Stimulated activated CD4-positive, alpha-beta T cell treated with anti-CD3 and anti-CD28 coated beads, Interleukin-15, amount 100 ng/mL, for 1 hour (primary cell): ENCODE data around the gene TACR1.

Experiments
- DNase-seq, 2 donors: peaks; one replicate each; pipeline ENCODE4 v3.0.0-alpha.2; 2020; ENCODE audit warnings: low read depth in 1 of 2, low spot score in 1 of 2

TACR1 gene

DNA sequence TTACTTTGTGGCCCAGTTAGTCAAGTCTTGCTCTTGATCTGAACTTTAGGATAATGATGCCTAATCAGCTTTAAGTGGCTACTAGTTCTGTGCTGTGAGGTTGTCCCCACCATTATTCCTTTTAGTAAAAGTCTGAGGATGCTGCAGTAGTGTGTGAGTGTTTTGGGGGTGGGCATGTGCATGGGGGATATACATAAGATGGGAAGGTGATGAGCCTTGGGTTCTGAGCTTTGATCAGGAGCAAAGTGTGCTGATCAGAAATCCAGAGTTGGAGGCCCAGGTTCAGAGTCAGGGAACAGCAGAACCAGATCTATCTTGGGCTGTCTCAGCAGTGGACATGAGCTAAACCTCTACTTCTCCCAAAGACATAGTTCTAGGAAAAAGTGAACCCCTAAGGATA is 174.1 kb downstream of the TACR1 start:
- DNase-seq = no peak

DNA sequence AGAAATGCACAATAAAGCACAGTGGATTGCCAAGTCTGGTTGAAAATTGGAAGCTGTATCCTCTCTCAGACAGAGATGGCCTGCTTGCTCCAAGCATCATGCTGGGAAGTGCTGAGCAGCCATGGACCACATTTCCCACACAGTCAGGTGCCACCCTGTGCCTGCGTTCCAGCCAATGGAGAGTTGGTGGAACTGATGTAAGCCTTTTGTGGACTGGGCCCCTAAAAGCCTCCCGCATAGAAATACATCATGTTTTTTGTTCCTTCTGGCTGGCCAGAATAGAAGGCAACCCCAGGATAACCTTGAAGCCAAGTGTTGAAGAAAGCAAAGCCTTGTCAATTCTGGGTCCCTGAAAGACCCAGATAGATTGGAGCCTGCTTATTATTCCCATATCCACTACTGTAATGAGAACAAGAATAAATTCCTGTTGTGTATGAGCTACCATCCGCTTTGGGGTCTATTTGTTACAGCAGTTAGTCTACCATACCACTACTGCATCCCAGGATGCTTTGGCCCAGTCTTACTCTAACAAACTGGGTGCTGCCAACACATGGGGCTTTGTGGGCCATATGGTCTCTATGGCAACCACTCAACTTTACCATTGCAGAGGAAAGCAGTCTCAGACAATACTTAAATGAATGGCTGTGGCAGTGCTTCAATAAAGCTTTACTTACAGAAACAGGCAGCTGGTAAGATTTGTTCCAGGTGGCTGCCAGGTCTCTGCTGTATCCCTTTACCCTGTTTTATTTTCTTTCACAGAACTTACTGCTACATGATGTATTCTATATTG is 175.5 kb downstream of the TACR1 start:
- DNase-seq = no peak

GRCh38 chr2:75022516-75022915 is 176.8 kb downstream of the TACR1 start:
- DNase-seq = no peak

GRCh38 chr2:75021672-75022071 is 177.6 kb downstream of the TACR1 start:
- DNase-seq = no peak

DNA sequence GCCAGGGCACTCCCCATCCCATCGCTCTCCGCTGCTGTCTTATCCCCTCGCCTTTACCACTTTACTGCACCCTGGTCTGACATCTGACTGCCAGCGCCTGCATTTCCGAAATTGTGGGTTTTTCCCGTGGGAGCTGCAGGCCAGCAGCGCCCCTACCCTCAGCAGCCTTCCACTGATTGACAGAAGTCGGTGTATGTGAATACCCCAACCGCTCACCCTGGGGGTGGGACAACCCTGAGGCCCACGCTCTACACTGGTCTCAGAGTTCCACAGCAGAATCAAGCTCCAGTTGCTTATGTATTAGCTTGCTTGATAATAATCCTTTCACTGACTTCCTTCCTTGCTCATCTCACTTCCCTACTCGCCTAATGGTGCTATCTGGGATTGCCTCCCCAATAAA is 178.8 kb downstream of the TACR1 start:
- DNase-seq = no peak

GRCh38 chr2:75019790-75020189 is 179.5 kb downstream of the TACR1 start:
- no peak for DNase-seq

- DNase-seq = no peak
Measured at GRCh38 chr2:75018162-75018561, 181.2 kb downstream of the TACR1 start.

GRCh38 chr2:75012080-75012479 is 187.2 kb downstream of the TACR1 start:
- DNase-seq = no peak

DNA sequence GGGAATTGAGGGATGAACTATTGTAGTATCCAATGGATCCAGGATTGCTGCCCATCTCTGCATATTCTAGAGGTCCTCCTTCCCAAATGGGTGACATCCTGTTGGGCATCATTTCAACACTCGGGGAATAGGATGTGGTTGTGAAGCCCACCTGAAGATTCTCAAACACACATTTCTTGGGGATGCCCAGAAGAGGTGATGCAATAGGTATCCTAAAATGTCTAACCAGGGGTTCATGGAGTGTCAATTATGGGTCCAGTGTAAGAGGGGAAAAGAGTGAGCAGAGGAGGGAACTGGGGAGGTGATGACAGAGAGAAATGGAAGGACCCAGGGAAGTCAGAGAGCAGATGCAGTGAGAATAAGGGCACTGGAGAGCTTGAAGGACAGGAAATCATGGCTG is 188.7 kb downstream of the TACR1 start:
- no peak for DNase-seq

- DNase-seq = no peak
Measured at GRCh38 chr2:75007819-75008218, 191.5 kb downstream of the TACR1 start.

DNA sequence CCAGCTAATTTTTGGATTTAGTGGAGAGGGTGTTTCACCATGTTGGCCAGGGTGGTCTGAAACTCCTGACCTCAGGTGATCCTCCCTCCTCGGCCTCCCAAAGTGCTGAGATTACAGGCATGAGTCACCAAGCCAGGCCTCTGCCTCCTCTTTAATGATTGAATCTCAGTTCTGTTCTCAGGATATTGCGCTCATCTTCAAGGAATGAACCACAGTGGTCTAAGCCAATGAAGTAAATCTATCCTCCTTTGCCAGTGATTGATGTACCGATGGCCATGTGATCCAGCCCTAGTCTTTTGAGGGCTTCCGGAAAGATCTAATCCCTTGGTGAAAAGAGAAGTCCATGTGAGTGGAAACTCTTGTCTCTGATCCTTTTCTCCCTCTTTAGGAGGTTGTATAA is 192.3 kb downstream of the TACR1 start:
- DNase-seq = no peak

DNA sequence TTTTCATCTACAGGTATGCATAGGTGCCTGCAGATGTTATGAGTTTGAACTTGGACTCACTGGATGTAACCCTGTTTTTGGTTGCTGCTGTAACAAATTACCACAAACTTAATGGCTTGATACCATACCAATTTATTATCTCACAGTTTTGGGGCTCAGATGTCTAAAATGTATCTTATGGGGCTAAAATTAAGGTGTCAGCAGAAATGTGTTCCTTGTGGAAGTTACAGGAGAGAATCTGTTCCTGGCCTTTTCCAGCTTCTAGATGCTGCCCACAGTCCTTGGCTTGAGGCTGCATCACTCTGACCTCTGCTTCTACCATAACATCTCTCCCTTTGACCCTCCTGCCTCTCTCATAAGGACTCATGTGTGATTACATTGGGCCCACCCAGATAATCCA is 193.3 kb downstream of the TACR1 start:
- DNase-seq = no peak

GRCh38 chr2:75003773-75004172 is 195.5 kb downstream of the TACR1 start:
- no peak for DNase-seq

DNA sequence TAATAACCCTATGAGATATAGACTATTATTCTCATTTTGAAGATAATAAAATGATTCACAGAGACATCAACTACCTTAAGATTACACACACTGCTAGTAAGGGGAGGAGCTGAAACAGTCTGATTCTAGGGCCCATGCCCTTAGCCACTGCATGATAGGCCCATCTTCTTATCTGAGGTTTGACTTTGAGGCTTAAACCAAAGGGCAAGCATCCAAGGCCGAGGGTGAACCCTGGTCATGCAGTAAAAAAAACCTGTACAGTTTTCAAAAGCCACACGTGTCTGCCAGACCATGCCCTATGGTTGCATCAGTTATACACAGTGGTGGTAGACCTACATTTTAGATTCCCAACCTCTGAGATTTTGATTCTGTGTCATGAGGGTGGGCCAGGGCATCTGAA is 196.0 kb downstream of the TACR1 start:
- no peak for DNase-seq

DNA sequence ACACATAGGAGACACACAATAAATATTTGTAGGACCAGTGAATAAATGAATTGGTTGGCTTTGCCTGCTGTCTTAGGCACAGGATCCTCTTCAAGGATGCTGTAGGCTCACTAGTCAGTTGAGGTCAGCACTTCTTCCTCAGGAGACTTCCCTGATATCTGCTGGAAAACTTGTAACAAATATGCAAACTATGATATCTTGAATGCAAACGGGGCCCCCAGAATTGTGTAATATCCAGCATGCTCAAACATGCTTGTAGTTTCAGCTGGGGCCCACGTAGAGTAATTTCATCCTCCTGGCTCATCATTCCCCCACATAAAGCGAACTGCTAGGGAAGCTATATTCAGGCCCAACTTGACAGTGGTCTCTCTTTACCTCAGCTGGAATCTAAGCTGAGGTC is 197.3 kb downstream of the TACR1 start:
- no peak for DNase-seq

DNA sequence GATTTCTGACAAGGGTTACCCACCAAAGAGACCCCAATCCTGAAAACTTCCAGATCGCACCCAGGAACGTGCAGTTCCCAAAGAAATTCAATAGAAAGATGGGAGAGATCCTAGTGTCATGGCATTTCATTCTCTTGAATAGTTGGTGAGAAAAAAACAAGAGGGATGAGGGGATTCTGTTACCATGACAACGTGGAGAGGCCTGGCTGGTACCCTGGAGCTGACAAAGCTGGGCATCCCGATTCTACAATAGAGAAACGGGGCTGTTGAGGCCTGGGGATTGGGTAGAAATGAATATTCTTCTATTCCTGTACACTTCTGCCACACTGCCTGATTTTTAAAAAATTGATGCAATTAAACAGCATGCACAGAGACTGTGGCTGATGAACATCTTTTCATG is 199.9 kb downstream of the TACR1 start:
- DNase-seq = no peak
